Breast epithelium (tissue), 3 donors: ENCODE results near the gene CMTM5.

Experiments
- CTCF ChIP-seq, 3 donors: fragments of 450-650 bp; IDR thresholded peaks; one replicate each; pipeline ENCODE4 v1.5.1; 2016 to 2017; ENCODE audit warnings: antibody characterized with exemption in 3 of 3, mild to moderate bottlenecking in 3 of 3, moderate library complexity in 3 of 3
- POLR2A ChIP-seq: fragments of 450-650 bp; IDR thresholded peaks from one replicate; pipeline ENCODE4 v1.6.1; 2016; ENCODE audit warnings: antibody characterized with exemption, mild to moderate bottlenecking, moderate library complexity
- POLR2AphosphoS5 ChIP-seq, 3 donors: sonication (generic); formaldehyde crosslinking; IDR thresholded peaks; one replicate each; pipeline ENCODE4 v1.6.1; 2017; ENCODE audit warnings: antibody characterized with exemption in 3 of 3

- no peak for TF ChIP-seq POLR2AphosphoS5 (IDR thresholded peaks at IDR 0.05)
- TF ChIP-seq CTCF (IDR thresholded peaks at IDR 0.05), result no peak
- TF ChIP-seq POLR2A, result no peak
These were observed 8.4 kb downstream of the CMTM5 start for GRCh38 chr14:23385244-23385641.
